Activated gamma-delta T cell (primary cell): ENCODE results near the gene TCF7L1.

Source experiments
- DNase-seq: peaks from one replicate; lab custom pipeline; 2025; lab: John Stamatoyannopoulos, UW

The TCF7L1 gene

DNA sequence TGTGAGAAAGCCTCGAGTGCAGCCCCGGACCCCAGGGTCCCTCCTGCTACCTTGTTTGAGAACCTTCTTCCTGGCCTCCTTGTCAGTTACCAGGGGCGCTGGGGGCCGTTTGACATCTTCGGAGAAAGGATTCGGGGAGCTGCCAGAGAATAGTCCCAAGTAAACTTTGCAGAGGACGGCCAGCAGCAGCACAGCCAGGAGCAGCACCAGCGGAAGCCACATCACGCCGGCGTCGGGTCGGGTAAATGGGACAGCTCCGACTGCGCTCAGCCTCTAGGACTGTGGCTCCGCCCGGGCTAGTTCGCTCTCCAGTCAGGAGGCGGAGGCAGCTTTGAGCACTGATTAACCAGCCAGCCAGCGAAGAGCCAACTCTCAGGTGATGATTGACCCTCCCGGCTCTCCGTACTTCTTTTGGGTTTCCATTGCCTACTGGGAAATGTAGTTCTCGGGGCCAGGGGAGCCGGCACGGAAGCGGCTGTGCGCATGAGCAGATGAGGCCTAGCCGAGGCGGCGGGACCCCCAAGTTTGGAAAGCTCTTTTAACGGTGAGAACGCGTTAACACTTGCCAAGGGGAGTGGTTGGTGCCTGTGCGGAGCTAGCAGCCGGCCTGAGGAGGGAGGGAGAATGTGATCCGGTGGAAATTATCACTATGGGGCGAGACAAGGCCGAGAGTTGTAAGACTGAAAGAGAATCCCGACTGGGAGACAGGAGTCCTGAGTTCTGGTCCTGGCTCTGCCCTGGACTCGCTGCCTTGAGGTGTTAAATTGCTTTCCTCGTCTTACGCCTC lies 221.3 kb downstream of the TCF7L1 start, which contains the start of the genes ELMOD3 and RETSAT:
Gene ELMOD3, plus strand, starts transcription at position 484 of the 787 bp plus-strand sequence. CDS start 2,430 bp downstream, outside the sequence.
Gene RETSAT, minus strand, starts transcription at position 243 of the 787 bp plus-strand sequence. Its CDS starts 21 bp downstream, at position 222.
- peak; percentile 83 for DNase-seq

GRCh38 chr2:85355073-85355410 lies 221.8 kb downstream of the TCF7L1 start:
- no peak for DNase-seq

DNA sequence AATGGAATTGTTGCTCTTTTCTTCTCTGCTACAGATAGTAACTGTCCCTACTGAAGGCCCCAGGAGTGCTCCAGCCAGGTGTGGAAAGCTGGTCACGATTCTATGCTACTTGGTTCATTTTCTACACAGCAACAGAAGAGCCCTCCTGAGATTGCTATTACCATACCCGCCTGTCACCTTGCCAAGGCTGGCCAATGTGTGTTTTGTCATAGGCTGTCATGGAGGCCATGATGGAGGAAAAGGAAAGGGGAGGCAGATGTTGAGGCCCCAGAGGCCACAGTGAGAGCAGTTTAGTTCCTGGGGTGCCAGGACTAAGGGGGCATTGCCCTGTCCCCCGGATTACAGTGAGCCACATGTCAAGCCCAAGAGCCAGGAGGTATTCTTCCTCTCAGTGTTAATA lies 222.3 kb downstream of the TCF7L1 start:
- no peak for DNase-seq

GRCh38 chr2:85356186-85356585 lies 223.0 kb downstream of the TCF7L1 start:
- no peak for DNase-seq

DNA sequence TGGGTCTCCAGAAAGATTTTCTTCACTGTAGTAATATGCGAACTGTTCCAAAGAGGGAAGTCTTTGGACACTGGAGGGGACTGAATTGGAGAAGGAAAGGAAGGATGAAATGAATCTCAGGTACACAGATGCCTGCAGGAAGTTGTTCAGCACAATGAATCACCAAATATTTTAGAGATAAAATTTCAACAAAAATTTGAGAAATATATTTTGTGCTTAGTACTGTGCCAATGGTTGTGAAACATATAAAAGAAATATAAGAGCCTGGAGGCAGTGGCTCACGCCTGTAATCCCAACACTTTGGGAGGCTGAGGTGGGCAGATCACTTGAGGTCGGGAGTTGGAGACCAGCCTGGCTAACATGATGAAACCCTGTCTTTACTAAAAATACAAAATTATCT lies 224.5 kb downstream of the TCF7L1 start:
- no peak for DNase-seq
